GM20000 (cell line): ENCODE results near the gene ABCA7.

Source experiments
- DNase-seq: peaks from one replicate; pipeline ENCODE4 v3.0.0; 2012; ENCODE audit warnings: low spot score
- CTCF ChIP-seq: IDR thresholded peaks from 2 replicates; pipeline ENCODE4 v1.5.1; 2012; ENCODE audit warnings: mild to moderate bottlenecking, control low read depth; ENCODE audit errors: extremely low read depth, missing control alignments

ABCA7 gene

GRCh38 chr19:1070576-1070930 is 30.6 kb downstream of the ABCA7 start:
- no peak for DNase-seq
- no peak for TF ChIP-seq CTCF

GRCh38 chr19:1070931-1071791 is 31.3 kb downstream of the ABCA7 start:
- no peak for TF ChIP-seq CTCF
- no peak for DNase-seq

GRCh38 chr19:1072371-1073015 is 32.6 kb downstream of the ABCA7 start:
- no peak for TF ChIP-seq CTCF
- DNase-seq = no peak

GRCh38 chr19:1073063-1073955 is 33.4 kb downstream of the ABCA7 start:
- no peak for DNase-seq
- no peak for TF ChIP-seq CTCF

- no peak for DNase-seq
- TF ChIP-seq CTCF = no peak
These were observed 34.1 kb downstream of the ABCA7 start for GRCh38 chr19:1073956-1074517.

- DNase-seq = peak; percentile 97
- no peak for TF ChIP-seq CTCF
These were observed 34.8 kb downstream of the ABCA7 start for GRCh38 chr19:1074544-1075283.
